ENCODE data around the gene RUFY4. TPM values are rescaled to one million over a fixed set of nuclear protein-coding genes. Genes with fewer than 3 reads are reported as not detected.
"Not testable (repeated sequence)": the region's sequence is repeated elsewhere in the genome, so short reads cannot be mapped to it uniquely, and the experiment has no call there.

RUFY4 gene
- polyA plus RNA-seq (not detected in 3 replicates), polyA minus RNA-seq (not detected in 3 replicates)
- not detected for polyA plus RNA-seq (2011; ENCODE audit: low read depth)
- polyA plus RNA-seq (2011; cell fraction: cytosol; rRNA removed) = not detected in 2 replicates
- not detected in 2 replicates for polyA plus RNA-seq (2011; cell fraction: nucleus; rRNA removed)
- not detected in 2 replicates for polyA plus RNA-seq (2012; ENCODE audit: low replicate concordance)
- not detected for polyA minus RNA-seq (2011; cell fraction: cytosol; rRNA and poly(A)+ RNA removed)
- not detected in 2 replicates for polyA minus RNA-seq (2011; cell fraction: nucleus; rRNA and poly(A)+ RNA removed)

- peak; percentile 97 for FAIRE-seq
- H3K9me1 ChIP-seq (ENCODE audit: control insufficient read depth, extremely low read depth, insufficient read depth, low read length); H4K20me1 ChIP-seq (ENCODE audit: control insufficient read depth, extremely low read depth, insufficient read depth, low read length); H3K79me2 ChIP-seq (ENCODE audit: control insufficient read depth, insufficient read depth, low read length); H3K27ac ChIP-seq (ENCODE audit: control insufficient read depth, insufficient read depth, low read length); dilution Hi-C loops (cut with MboI; ENCODE audit: extremely low pct_ligation_motif_present, low sequenced_read_pairs); H3K9me3 ChIP-seq (ENCODE audit: control insufficient read depth, low read depth, low read length); H3K9ac ChIP-seq (ENCODE audit: control insufficient read depth, extremely low read depth, insufficient read depth, low read length); H3K4me1 ChIP-seq (ENCODE audit: control insufficient read depth, extremely low read depth, insufficient read depth, low read length); H3K36me3 ChIP-seq (ENCODE audit: control insufficient read depth in 2 of 2, extremely low read depth in 1 of 2, insufficient read depth in 2 of 2, low read length in 2 of 2); H2AFZ ChIP-seq (ENCODE audit: control insufficient read depth, low read length); DNase-seq (ENCODE audit: low read depth, low spot score): not testable (repeated sequence)
- peak; percentile 65 to 78 (median 67) for TF ChIP-seq CTCF (optimal IDR thresholded peaks at IDR 0.05 in 1 of 3, IDR thresholded peaks at IDR 0.05 in 1 of 3, conservative IDR thresholded peaks at IDR 0.05 in 1 of 3; ENCODE audit: extremely low read depth in 1 of 3, insufficient read depth in 2 of 3, low read length in 3 of 3)
- Histone ChIP-seq H3K27me3 (ENCODE audit: control insufficient read depth, extremely low read depth, insufficient read depth, low read length) (peaks cover 51% of the 10 kb centered on the region), H3K4me3 (ENCODE audit: control insufficient read depth in 2 of 3, extremely low read depth in 1 of 3, insufficient read depth in 2 of 3, low read depth in 1 of 3, low read length in 3 of 3) (peak within 1 kb of the TSS in 2 of 3 experiments; percentile 12 to 43), H3K4me2 (ENCODE audit: control insufficient read depth, extremely low read depth, insufficient read depth, low read depth, low read length) (peak within 1 kb of the TSS; percentile 74)
Measured at GRCh38 chr2:218068721-218069334, at the start of gene RUFY4. TSS of gene RUFY4 (plus strand) at chr2:218069253. CDS start at chr2:218070606, 1,353 bp downstream.

GRCh38 chr2:218019411-218020060 lies 49.5 kb upstream of the RUFY4 start:
- no peak overlapping the region for H3K9ac ChIP-seq (ENCODE audit: control insufficient read depth, extremely low read depth, insufficient read depth, low read length)
- H3K27me3 ChIP-seq (ENCODE audit: control insufficient read depth, extremely low read depth, insufficient read depth, low read length) = peaks cover 21% of the 10 kb centered on the region
- no peaks in the 10 kb centered on the region for H3K36me3 ChIP-seq (ENCODE audit: control insufficient read depth in 2 of 2, extremely low read depth in 1 of 2, insufficient read depth in 2 of 2, low read length in 2 of 2)
- no peaks in the 10 kb centered on the region for H3K79me2 ChIP-seq (ENCODE audit: control insufficient read depth, insufficient read depth, low read length)
- no peaks in the 10 kb centered on the region for H3K4me1 ChIP-seq (ENCODE audit: control insufficient read depth, extremely low read depth, insufficient read depth, low read length)
- H3K4me3 ChIP-seq (ENCODE audit: control insufficient read depth in 2 of 3, extremely low read depth in 1 of 3, insufficient read depth in 2 of 3, low read depth in 1 of 3, low read length in 3 of 3) = no peak overlapping the region
- dilution Hi-C loops (cut with MboI; ENCODE audit: extremely low pct_ligation_motif_present, low sequenced_read_pairs) = no loop called here
- H2AFZ ChIP-seq (ENCODE audit: control insufficient read depth, low read length) = no peak overlapping the region
- no peaks in the 10 kb centered on the region for H3K9me3 ChIP-seq (ENCODE audit: control insufficient read depth, low read depth, low read length)
- no peak overlapping the region for H3K27ac ChIP-seq (ENCODE audit: control insufficient read depth, insufficient read depth, low read length)
- no peak for FAIRE-seq
- no peak overlapping the region for H3K4me2 ChIP-seq (ENCODE audit: control insufficient read depth, extremely low read depth, insufficient read depth, low read depth, low read length)
- DNase-seq (ENCODE audit: low read depth, low spot score) = no peak
- H3K9me1 ChIP-seq (ENCODE audit: control insufficient read depth, extremely low read depth, insufficient read depth, low read length) = no peaks in the 10 kb centered on the region
- H4K20me1 ChIP-seq (ENCODE audit: control insufficient read depth, extremely low read depth, insufficient read depth, low read length) = no peaks in the 10 kb centered on the region
- no peak for TF ChIP-seq CTCF (optimal IDR thresholded peaks at IDR 0.05 in 1 of 3, IDR thresholded peaks at IDR 0.05 in 1 of 3, conservative IDR thresholded peaks at IDR 0.05 in 1 of 3; ENCODE audit: extremely low read depth in 1 of 3, insufficient read depth in 2 of 3, low read length in 3 of 3)
